ENCODE results near the gene JUND. TPM values are rescaled to one million over a fixed set of nuclear protein-coding genes. Genes with fewer than 3 reads are reported as not detected.

Gene JUND
- total and polyA plus RNA-seq, 2 of the 8 experiments (the other 6 are each of a cell fraction or from before 2014, with no cell fraction given), result 54.0 to 77.5 TPM

- TF ChIP-seq USF2 (IDR thresholded peaks at IDR 0.05; ENCODE audit: low read length) (no peak), KDM4A (IDR thresholded peaks at IDR 0.05; ENCODE audit: low read depth, low read length, severe bottlenecking) (no peak), BRCA1 (IDR thresholded peaks at IDR 0.05; ENCODE audit: low read depth, low read length) (no peak), RAD21 (IDR thresholded peaks at IDR 0.05 in 1 of 2, conservative IDR thresholded peaks at IDR 0.05 in 1 of 2; ENCODE audit: low read depth in 2 of 2, low read length in 2 of 2) (no peak), TBP (IDR thresholded peaks at IDR 0.05; ENCODE audit: low read depth, low read length) (no peak)
These were observed 49.6 kb downstream of the JUND start (continued) for GRCh38 chr19:18231775-18232174.

Data from H1 (cell line).